ENCODE measurements around the gene UBE2L5. TPM values are rescaled to one million over a fixed set of nuclear protein-coding genes. Genes with fewer than 3 reads are reported as not detected.
"Not testable (repeated sequence)": the region's sequence is repeated elsewhere in the genome, so short reads cannot be mapped to it uniquely, and the experiment has no call there.

The UBE2L5 gene
- total RNA-seq, 1 experiment from 2014 or later, result 0.13 TPM

- no peak for TF ChIP-seq ZNF512 (CRISPR knock-in tag; IDR thresholded peaks at IDR 0.05; ENCODE audit: borderline replicate concordance)
- TF ChIP-seq JAZF1 (CRISPR knock-in tag; IDR thresholded peaks at IDR 0.05), result no peak
- TF ChIP-seq ARID4B (CRISPR knock-in tag; IDR thresholded peaks at IDR 0.05; ENCODE audit: borderline replicate concordance), result no peak
- no peak for TF ChIP-seq GRHL2 (CRISPR knock-in tag; IDR thresholded peaks at IDR 0.05; ENCODE audit: insufficient replicate concordance, severe bottlenecking)
- no peak for TF ChIP-seq E2F5 (CRISPR knock-in tag; IDR thresholded peaks at IDR 0.05)
- TF ChIP-seq ZMAT4 (CRISPR knock-in tag; IDR thresholded peaks at IDR 0.05), result 0 out of 2 replicates have a peak, but pooled peaks have one; percentile 8
- no peak for TF ChIP-seq IRF1 (CRISPR knock-in tag; IDR thresholded peaks at IDR 0.05)
- no peak for TF ChIP-seq ZNF121 (CRISPR knock-in tag; IDR thresholded peaks at IDR 0.05)
- TF ChIP-seq ZNF425 (CRISPR knock-in tag; conservative IDR thresholded peaks at IDR 0.05), result peak; percentile 9; the same call in 1 of the 2 replicates
- TF ChIP-seq SMAD4 (CRISPR knock-in tag; IDR thresholded peaks at IDR 0.05), result no peak
- TF ChIP-seq ERG (CRISPR knock-in tag; IDR thresholded peaks at IDR 0.05), result peak; percentile 70; the same call in 1 of the 2 replicates
Observed at GRCh38 chr13:30457306-30457891, 35.1 kb downstream of the UBE2L5 start (continued).

GRCh38 chr13:30461279-30462066, 39.2 kb downstream of the UBE2L5 start:
- POLR2A ChIA-PET; H3K9me3 Mint-ChIP-seq; DNase-seq (ENCODE audit: low spot score); ATAC-seq; CTCF ChIA-PET; H3K27me3 Mint-ChIP-seq (ENCODE audit: low read depth); H3K4me3 Mint-ChIP-seq: not testable (repeated sequence)
- peaks cover 10% of the 10 kb centered on the region for H3K4me1 Mint-ChIP-seq
- peaks cover 37% of the 10 kb centered on the region for H3K36me3 Mint-ChIP-seq
- H3K27ac Mint-ChIP-seq, result peak overlapping the region; percentile 83

All from WTC11 (cell line).